Measurements from ENCODE around the gene UNG.

Gene UNG

DNA sequence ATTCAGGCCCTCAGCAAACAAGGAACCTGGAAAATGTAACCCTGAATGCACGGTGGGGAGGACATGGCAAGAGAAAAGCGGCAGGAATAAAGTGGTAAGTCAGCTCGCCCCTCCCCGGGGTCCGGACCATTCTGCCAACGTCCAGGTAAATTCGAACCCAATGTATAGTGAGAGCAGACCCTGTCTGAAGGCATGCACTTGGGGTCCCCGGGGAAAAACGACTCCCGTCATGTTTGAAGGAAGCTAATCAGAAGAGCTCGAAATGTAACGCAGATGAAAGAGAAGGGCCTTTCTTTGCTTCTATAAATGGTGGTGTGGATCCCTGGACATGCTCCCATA, 19.2 kb downstream of the UNG start:
- no peaks in the 10 kb centered on the region for H3K79me1 ChIP-seq (ENCODE audit: low read length)
- WGBS (ENCODE audit: extremely low coverage, insufficient coverage, low lambda C conversion rate), result no CpG with 5 or more reads among the region's 12 CpGs
- no peak overlapping the region for H3K56ac ChIP-seq (ENCODE audit: low read length)
- H2BK15ac ChIP-seq (replicated peaks; ENCODE audit: low read depth), result no peak overlapping the region
- no peak overlapping the region for H3K9ac ChIP-seq (ENCODE audit: low read length)
- no peak overlapping the region for H3K27ac ChIP-seq (ENCODE audit: low read depth, low read length)
- no peak overlapping the region for H3K4me3 ChIP-seq (ENCODE audit: low read length)
- no peak overlapping the region for H3K23ac ChIP-seq (ENCODE audit: low read length)
- no peaks in the 10 kb centered on the region for H3K27me3 ChIP-seq (ENCODE audit: insufficient read depth, low read length, poor library complexity)
- no peaks in the 10 kb centered on the region for H3K79me2 ChIP-seq (ENCODE audit: control insufficient read depth, insufficient read depth, low read length)
- H3K4me1 ChIP-seq (ENCODE audit: control insufficient read depth, low read depth, low read length), result no peaks in the 10 kb centered on the region
- no peak overlapping the region for H4K5ac ChIP-seq (ENCODE audit: low read length)
- H3K18ac ChIP-seq (ENCODE audit: low read length), result no peak overlapping the region
- no peaks in the 10 kb centered on the region for H3K36me3 ChIP-seq (ENCODE audit: control insufficient read depth, insufficient read depth, low read length)
- H3K4me2 ChIP-seq (ENCODE audit: low read length), result no peak overlapping the region
- H4K8ac ChIP-seq (ENCODE audit: low read depth, low read length), result no peak overlapping the region
- no peak overlapping the region for H2BK5ac ChIP-seq (ENCODE audit: low read length)
- H3K4ac ChIP-seq (ENCODE audit: low read depth, low read length), result no peak overlapping the region
- no peak overlapping the region for H2BK120ac ChIP-seq (ENCODE audit: low read depth, low read length)
- no peak overlapping the region for H2AK5ac ChIP-seq (ENCODE audit: low read length)
- DNase-seq, result no peak

DNA sequence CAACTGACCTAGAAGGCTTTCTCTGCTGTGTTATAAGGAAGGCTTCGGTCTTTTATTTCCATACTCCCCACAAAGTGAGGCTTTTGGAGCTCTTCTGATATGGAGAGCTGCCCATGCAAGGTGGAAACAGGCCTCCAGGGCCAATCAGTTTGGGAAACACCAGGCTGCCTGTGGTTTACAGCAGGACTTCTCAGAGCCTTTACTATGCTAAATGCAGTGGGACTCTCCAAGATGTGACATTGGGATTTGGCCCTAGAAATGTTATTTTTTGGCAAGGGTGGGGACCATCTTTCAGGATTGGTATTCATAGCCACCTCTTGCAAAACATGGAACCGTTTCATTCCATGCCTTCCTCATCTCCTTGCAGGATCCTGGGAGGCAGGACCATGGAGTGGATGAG, 22.7 kb downstream of the UNG start:
- Histone ChIP-seq H4K5ac (ENCODE audit: low read length) (no peak overlapping the region), H3K4me1 (ENCODE audit: control insufficient read depth, low read depth, low read length) (no peaks in the 10 kb centered on the region), H3K4me2 (ENCODE audit: low read length) (no peak overlapping the region), H3K27ac (ENCODE audit: low read depth, low read length) (no peak overlapping the region), H3K79me1 (ENCODE audit: low read length) (no peaks in the 10 kb centered on the region), H3K36me3 (ENCODE audit: control insufficient read depth, insufficient read depth, low read length) (no peaks in the 10 kb centered on the region), H3K56ac (ENCODE audit: low read length) (no peak overlapping the region), H3K4ac (ENCODE audit: low read depth, low read length) (no peak overlapping the region), H3K9ac (ENCODE audit: low read length) (no peak overlapping the region), H3K18ac (ENCODE audit: low read length) (no peak overlapping the region), H2AK5ac (ENCODE audit: low read length) (no peak overlapping the region), H2BK5ac (ENCODE audit: low read length) (no peak overlapping the region), H3K4me3 (ENCODE audit: low read length) (no peak overlapping the region), H2BK15ac (replicated peaks; ENCODE audit: low read depth) (no peak overlapping the region), H4K8ac (ENCODE audit: low read depth, low read length) (no peak overlapping the region), H2BK120ac (ENCODE audit: low read depth, low read length) (no peak overlapping the region), H3K27me3 (ENCODE audit: insufficient read depth, low read length, poor library complexity) (no peaks in the 10 kb centered on the region), H3K23ac (ENCODE audit: low read length) (no peak overlapping the region), H3K79me2 (ENCODE audit: control insufficient read depth, insufficient read depth, low read length) (no peaks in the 10 kb centered on the region)
- no peak for DNase-seq
- no CpG with 5 or more reads among the region's 2 CpGs for WGBS (ENCODE audit: extremely low coverage, insufficient coverage, low lambda C conversion rate)

DNA sequence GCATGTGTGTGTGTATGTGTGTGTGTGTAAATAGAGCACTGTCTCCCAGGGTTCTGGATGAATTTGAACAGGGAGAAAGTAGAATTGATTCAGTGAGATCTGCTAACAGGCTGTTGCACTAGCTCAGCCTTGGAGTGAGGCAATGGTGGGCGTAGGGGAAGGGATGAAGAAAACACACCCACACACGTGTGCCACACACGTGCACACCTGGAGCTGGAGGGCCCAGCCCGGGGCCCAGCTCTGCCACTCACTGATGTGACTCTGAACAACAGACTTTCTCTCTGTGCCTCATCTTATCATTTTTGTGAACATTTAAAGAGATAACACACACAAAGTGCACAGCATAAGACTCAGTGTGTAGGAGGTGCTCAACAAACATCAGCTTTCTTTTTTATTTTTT, 23.2 kb downstream of the UNG start:
- H2AK5ac ChIP-seq (ENCODE audit: low read length), result no peak overlapping the region
- no peaks in the 10 kb centered on the region for H3K36me3 ChIP-seq (ENCODE audit: control insufficient read depth, insufficient read depth, low read length)
- no peak overlapping the region for H3K4ac ChIP-seq (ENCODE audit: low read depth, low read length)
- no peak overlapping the region for H4K8ac ChIP-seq (ENCODE audit: low read depth, low read length)
- H2BK120ac ChIP-seq (ENCODE audit: low read depth, low read length), result no peak overlapping the region
- no peak overlapping the region for H3K27ac ChIP-seq (ENCODE audit: low read depth, low read length)
- no peak overlapping the region for H4K5ac ChIP-seq (ENCODE audit: low read length)
- H3K79me2 ChIP-seq (ENCODE audit: control insufficient read depth, insufficient read depth, low read length), result no peaks in the 10 kb centered on the region
- H3K4me1 ChIP-seq (ENCODE audit: control insufficient read depth, low read depth, low read length), result no peaks in the 10 kb centered on the region
- WGBS (ENCODE audit: extremely low coverage, insufficient coverage, low lambda C conversion rate), result no CpG with 5 or more reads among the region's 4 CpGs
- no peak overlapping the region for H2BK15ac ChIP-seq (replicated peaks; ENCODE audit: low read depth)
- H3K18ac ChIP-seq (ENCODE audit: low read length), result no peak overlapping the region
- H2BK5ac ChIP-seq (ENCODE audit: low read length), result no peak overlapping the region
- no peak overlapping the region for H3K4me2 ChIP-seq (ENCODE audit: low read length)
- no peaks in the 10 kb centered on the region for H3K27me3 ChIP-seq (ENCODE audit: insufficient read depth, low read length, poor library complexity)
- no peak overlapping the region for H3K9ac ChIP-seq (ENCODE audit: low read length)
- DNase-seq, result no peak
- H3K79me1 ChIP-seq (ENCODE audit: low read length), result no peaks in the 10 kb centered on the region
- no peak overlapping the region for H3K4me3 ChIP-seq (ENCODE audit: low read length)
- H3K56ac ChIP-seq (ENCODE audit: low read length), result no peak overlapping the region
- no peak overlapping the region for H3K23ac ChIP-seq (ENCODE audit: low read length)

DNA sequence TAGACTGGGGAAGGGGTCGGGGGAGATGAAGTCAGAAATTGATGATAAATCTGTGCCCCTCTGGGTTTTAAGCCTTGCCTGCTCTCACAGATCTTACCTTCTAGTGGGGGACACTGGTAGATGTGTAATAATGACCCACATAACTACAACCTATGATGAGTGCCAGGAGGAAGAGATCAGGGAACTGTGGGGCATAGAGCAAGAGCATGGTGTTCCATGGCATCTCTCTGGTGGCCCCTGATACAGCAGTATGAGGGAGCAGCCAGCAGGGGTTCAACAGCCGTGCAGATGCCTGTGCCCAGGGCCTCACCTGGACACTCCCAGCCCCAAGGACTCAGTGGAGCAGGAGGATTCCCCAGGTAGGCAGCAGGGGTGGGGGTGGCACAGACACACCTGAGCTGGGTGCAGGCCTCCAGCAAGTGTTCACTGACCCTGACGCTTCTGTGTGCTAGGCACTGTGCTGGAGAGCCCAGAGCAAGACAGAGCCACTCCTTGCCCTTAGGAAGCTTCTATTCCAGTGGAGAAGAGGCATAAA, 24.0 kb downstream of the UNG start:
- H2BK15ac ChIP-seq (replicated peaks; ENCODE audit: low read depth), result no peak overlapping the region
- H3K4me3 ChIP-seq (ENCODE audit: low read length), result no peak overlapping the region
- no peak overlapping the region for H2BK5ac ChIP-seq (ENCODE audit: low read length)
- H3K27ac ChIP-seq (ENCODE audit: low read depth, low read length), result no peak overlapping the region
- H4K5ac ChIP-seq (ENCODE audit: low read length), result no peak overlapping the region
- no peaks in the 10 kb centered on the region for H3K27me3 ChIP-seq (ENCODE audit: insufficient read depth, low read length, poor library complexity)
- no CpG with 5 or more reads among the region's 3 CpGs for WGBS (ENCODE audit: extremely low coverage, insufficient coverage, low lambda C conversion rate)
- no peaks in the 10 kb centered on the region for H3K36me3 ChIP-seq (ENCODE audit: control insufficient read depth, insufficient read depth, low read length)
- no peaks in the 10 kb centered on the region for H3K79me1 ChIP-seq (ENCODE audit: low read length)
- no peaks in the 10 kb centered on the region for H3K4me1 ChIP-seq (ENCODE audit: control insufficient read depth, low read depth, low read length)
- no peak overlapping the region for H3K56ac ChIP-seq (ENCODE audit: low read length)
- H4K8ac ChIP-seq (ENCODE audit: low read depth, low read length), result no peak overlapping the region
- H3K18ac ChIP-seq (ENCODE audit: low read length), result no peak overlapping the region
- H3K23ac ChIP-seq (ENCODE audit: low read length), result no peak overlapping the region
- H3K79me2 ChIP-seq (ENCODE audit: control insufficient read depth, insufficient read depth, low read length), result no peaks in the 10 kb centered on the region
- H3K9ac ChIP-seq (ENCODE audit: low read length), result no peak overlapping the region
- H2AK5ac ChIP-seq (ENCODE audit: low read length), result no peak overlapping the region
- no peak overlapping the region for H3K4me2 ChIP-seq (ENCODE audit: low read length)
- DNase-seq, result no peak
- H2BK120ac ChIP-seq (ENCODE audit: low read depth, low read length), result no peak overlapping the region
- H3K4ac ChIP-seq (ENCODE audit: low read depth, low read length), result no peak overlapping the region

DNA sequence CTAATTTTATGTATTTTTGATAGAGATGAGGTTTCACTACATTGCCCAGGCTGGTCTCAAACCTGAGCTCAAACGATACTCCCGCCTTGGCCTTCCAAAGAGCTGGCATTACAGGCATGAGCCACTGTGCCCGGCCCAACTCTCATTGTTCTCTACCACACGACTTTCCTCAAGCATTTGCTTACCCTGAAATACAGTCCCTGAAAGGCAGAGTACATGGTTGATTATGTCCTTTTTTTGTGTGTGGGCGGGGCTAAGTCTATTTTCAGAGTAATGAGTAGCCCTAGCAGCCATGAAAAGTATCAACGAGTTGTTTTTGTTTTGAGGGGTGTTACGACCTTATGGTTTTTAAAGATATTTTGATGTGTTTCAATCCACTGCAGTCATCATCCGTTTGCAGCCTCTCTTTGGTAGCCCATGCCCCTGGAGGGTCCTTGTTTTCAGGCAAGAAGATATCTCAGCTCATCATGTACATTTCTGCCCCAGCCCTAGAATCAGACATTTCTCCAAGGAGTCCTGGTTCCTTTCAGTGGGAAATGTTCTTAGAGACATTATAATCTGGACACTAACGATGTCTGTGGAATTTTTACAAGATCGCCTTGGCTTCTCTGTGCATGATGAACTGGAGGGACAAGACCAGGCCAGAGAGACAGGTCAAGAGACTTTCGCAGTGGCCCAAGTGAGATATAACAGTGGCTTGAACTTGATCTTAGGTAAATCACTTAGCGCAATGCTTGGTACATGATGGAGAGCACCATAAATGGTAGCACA, 27.7 kb downstream of the UNG start:
- Histone ChIP-seq H2BK120ac (ENCODE audit: low read depth, low read length) (no peak overlapping the region), H3K23ac (ENCODE audit: low read length) (no peak overlapping the region), H4K5ac (ENCODE audit: low read length) (no peak overlapping the region), H3K27me3 (ENCODE audit: insufficient read depth, low read length, poor library complexity) (no peaks in the 10 kb centered on the region), H3K36me3 (ENCODE audit: control insufficient read depth, insufficient read depth, low read length) (no peaks in the 10 kb centered on the region), H3K4me1 (ENCODE audit: control insufficient read depth, low read depth, low read length) (no peaks in the 10 kb centered on the region), H3K4me3 (ENCODE audit: low read length) (no peak overlapping the region), H4K8ac (ENCODE audit: low read depth, low read length) (no peak overlapping the region), H3K4me2 (ENCODE audit: low read length) (no peak overlapping the region), H3K27ac (ENCODE audit: low read depth, low read length) (no peak overlapping the region), H3K9ac (ENCODE audit: low read length) (no peak overlapping the region), H3K79me2 (ENCODE audit: control insufficient read depth, insufficient read depth, low read length) (no peaks in the 10 kb centered on the region), H2BK15ac (replicated peaks; ENCODE audit: low read depth) (no peak overlapping the region), H3K4ac (ENCODE audit: low read depth, low read length) (no peak overlapping the region), H3K56ac (ENCODE audit: low read length) (no peak overlapping the region), H3K18ac (ENCODE audit: low read length) (no peak overlapping the region), H2AK5ac (ENCODE audit: low read length) (no peak overlapping the region), H2BK5ac (ENCODE audit: low read length) (no peak overlapping the region), H3K79me1 (ENCODE audit: low read length) (no peaks in the 10 kb centered on the region)
- DNase-seq, result no peak
- no CpG with 5 or more reads among the region's 12 CpGs for WGBS (ENCODE audit: extremely low coverage, insufficient coverage, low lambda C conversion rate)

DNA sequence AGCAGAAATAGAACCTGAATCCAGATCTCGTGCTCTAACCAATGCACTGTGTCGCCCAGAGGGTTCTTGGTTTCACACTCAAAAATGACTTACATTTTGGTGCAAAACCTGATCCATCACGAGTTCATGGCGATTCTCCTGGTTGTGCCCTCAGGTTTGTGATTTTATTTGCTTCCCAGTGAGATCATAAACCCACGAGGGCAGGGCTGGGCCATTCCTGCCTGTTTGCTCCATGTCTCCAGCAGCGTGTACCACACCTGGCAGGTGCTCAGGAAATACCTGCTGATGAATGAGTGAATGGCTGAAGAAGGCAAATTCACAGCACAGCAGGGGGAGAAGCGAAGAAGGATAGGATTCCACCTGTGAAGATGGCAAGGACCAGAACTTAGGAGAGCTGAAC, 28.4 kb downstream of the UNG start:
- H3K56ac ChIP-seq (ENCODE audit: low read length), result no peak overlapping the region
- H3K4me3 ChIP-seq (ENCODE audit: low read length), result no peak overlapping the region
- no peak overlapping the region for H3K4ac ChIP-seq (ENCODE audit: low read depth, low read length)
- H2BK15ac ChIP-seq (replicated peaks; ENCODE audit: low read depth), result no peak overlapping the region
- no peak overlapping the region for H3K23ac ChIP-seq (ENCODE audit: low read length)
- no peak overlapping the region for H3K27ac ChIP-seq (ENCODE audit: low read depth, low read length)
- H3K79me2 ChIP-seq (ENCODE audit: control insufficient read depth, insufficient read depth, low read length), result no peaks in the 10 kb centered on the region
- H3K4me2 ChIP-seq (ENCODE audit: low read length), result no peak overlapping the region
- no CpG with 5 or more reads among the region's 7 CpGs for WGBS (ENCODE audit: extremely low coverage, insufficient coverage, low lambda C conversion rate)
- no peak overlapping the region for H3K9ac ChIP-seq (ENCODE audit: low read length)
- no peak overlapping the region for H2AK5ac ChIP-seq (ENCODE audit: low read length)
- no peak overlapping the region for H4K5ac ChIP-seq (ENCODE audit: low read length)
- no peak overlapping the region for H2BK5ac ChIP-seq (ENCODE audit: low read length)
- H4K8ac ChIP-seq (ENCODE audit: low read depth, low read length), result no peak overlapping the region
- H3K27me3 ChIP-seq (ENCODE audit: insufficient read depth, low read length, poor library complexity), result no peaks in the 10 kb centered on the region
- no peak for DNase-seq
- H3K18ac ChIP-seq (ENCODE audit: low read length), result no peak overlapping the region
- H2BK120ac ChIP-seq (ENCODE audit: low read depth, low read length), result no peak overlapping the region
- H3K79me1 ChIP-seq (ENCODE audit: low read length), result no peaks in the 10 kb centered on the region
- no peaks in the 10 kb centered on the region for H3K36me3 ChIP-seq (ENCODE audit: control insufficient read depth, insufficient read depth, low read length)
- H3K4me1 ChIP-seq (ENCODE audit: control insufficient read depth, low read depth, low read length), result no peaks in the 10 kb centered on the region
